ENCODE results near the gene HIF1AN. TPM values are rescaled to one million over a fixed set of nuclear protein-coding genes. Genes with fewer than 3 reads are reported as not detected.

HIF1AN gene
- total and polyA plus RNA-seq, 2 of the 8 experiments (the other 6 are each of a cell fraction or from before 2014, with no cell fraction given) = 10.9 to 62.8 TPM

DNA sequence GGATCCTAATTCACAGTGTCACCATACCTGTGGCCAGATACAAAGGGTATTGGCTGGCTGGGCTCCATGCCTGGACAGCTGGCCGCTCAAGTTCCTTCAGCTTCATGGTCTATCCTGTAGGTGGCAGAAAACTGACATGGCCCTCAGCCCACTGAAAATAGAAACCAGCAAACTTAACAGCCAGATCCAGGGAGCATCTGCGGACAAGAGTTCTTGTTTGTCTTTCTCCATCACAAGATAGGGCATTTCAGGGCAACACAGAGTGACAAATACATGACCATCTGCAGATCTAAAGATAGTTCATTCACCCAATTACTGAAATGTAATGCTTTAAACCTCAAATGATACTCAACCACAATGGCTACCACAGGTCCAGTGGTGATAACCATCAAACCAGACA lies 18.9 kb upstream of the HIF1AN start (continued):
- TF ChIP-seq RNF2 (IDR thresholded peaks at IDR 0.05; ENCODE audit: borderline replicate concordance, low read depth, low read length, missing control alignments, poor library complexity, severe bottlenecking) (no peak), PHF8 (conservative IDR thresholded peaks at IDR 0.05; ENCODE audit: low read depth, low read length) (no peak)

Data from H1 (cell line).